NCI-H1436 (cell line): Measurements from ENCODE around the gene IRF5.
"Not testable (repeated sequence)": the region's sequence is repeated elsewhere in the genome, so short reads cannot be mapped to it uniquely, and the experiment has no call there.

Experiments used
- DNase-seq: peaks from one replicate; lab custom pipeline; 2025; lab: John Stamatoyannopoulos, UW

IRF5 gene

DNA sequence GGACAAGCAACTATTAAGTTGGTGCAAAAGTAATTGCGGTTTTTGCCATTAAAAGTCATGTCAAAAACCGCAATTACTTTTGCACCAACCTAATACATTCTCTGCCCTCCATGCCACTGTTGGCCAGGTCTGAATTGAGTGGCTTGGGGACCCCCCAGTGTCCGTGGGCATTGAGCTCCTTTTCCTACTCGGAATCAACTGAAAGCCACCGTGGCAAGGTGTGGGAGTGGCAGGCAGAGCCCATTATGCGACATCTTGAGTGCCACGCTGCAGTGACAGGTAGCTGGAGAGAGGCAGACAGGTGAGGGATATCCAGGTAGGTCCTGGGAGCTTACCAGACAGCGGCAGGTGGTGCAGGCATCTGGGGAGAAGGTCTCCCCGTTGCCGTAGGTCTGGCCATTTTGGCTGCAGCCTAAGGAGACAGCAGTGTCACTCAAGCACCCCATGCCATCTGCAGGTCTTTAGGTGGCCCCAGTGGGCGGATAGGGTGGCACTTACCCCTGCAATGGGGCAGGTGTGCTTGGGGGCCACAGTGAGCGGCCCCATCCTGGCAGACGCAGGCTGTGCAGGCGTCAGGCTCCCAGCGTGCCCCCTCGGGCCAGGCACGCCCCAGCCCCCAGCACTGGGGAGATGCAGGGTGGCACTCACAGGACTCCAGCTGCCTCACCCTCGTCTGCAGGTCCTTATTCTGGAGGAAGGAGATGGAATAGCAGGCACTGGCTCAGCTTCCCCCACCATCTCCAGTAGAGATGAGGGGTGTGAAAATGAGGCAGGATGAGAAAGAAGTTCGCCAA lies 30.8 kb upstream of the IRF5 start:
- no peak for DNase-seq

DNA sequence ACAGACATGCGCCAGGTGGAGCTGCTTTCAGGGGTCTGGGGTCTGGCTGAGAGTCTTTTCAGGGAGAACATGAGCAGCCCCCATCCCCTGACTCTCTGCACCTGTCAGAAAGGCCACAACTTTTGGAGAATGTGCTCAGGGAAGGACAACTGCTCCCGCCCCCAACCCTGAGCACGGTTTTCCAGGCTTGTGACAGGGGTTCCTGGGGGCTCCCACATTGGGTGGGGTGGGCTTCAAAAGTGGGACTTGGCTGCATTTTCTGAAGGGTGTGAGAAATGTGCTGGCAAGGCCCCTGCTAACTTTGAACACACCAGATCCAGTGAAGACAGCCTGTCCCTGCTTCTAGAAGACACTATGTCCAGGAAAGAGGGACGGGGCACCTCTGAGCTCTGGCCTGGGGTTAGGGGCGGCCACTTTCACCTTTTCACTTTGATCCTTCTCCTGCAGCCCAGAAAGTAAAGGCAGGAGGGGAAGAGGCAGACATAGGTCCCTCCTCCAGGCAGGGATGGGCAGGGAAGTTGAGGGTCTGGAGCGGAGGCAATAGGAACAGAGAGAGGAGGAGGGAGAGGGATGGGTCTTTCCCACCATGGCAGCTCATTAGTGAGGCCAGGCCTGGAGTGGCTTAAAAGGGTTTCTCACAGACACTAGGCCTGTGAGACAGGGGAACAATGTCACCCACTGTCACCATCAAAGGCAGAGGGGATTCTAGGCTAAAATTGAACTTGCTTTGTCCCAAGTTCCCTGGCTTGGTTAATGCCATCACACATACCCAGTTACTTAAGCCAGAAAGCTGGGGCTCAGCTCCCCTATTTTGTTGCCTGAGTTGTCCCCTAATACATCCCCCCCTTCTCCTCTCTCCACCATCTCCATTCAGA lies 28.7 kb upstream of the IRF5 start:
- no peak for DNase-seq

DNA sequence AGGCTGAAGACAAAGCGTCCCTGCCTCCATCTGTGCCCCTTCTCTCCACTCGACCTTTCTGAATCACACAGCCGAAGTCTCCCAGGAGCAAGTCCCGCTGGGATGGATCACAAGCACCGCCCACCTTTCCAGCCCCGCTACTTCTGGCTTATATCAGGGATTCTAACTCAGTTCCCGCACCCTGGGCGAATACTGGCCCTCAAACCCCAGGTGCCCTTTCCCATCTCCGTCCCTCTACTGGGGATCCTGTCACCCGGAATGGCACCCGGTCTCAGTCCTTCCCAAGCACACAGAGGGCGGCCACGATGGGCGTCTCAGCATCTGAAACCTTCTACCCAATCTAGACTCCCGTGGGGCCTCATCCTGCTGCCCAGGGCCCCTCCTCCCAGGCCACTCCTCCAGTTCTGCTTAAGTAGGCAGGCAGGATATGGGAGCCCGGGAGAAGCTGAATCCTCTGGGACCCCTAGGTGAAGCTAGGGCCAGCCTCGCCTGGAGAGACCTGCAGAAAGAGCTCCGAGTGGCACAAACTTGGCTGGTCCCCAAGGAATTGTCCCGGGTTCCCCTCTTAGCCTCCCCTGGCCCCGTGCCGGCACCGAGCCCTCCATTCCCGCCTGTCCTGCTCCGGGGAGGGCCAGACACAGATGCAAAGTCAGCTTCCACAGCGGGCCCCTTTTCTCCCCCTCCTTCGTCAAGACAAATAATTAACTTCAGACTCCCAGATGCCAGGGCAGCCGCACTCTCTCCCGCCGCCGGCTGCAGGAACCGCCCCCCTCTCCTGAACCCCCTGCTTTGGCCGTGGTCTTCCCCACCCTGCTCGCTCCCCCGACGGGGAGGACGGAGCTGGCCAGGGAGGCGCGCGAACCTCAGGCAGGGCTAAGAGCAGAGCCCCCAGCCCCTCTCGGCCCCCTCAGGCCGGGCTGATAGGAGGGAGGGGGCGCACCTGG lies 27.8 kb upstream of the IRF5 start:
- DNase-seq = no peak

DNA sequence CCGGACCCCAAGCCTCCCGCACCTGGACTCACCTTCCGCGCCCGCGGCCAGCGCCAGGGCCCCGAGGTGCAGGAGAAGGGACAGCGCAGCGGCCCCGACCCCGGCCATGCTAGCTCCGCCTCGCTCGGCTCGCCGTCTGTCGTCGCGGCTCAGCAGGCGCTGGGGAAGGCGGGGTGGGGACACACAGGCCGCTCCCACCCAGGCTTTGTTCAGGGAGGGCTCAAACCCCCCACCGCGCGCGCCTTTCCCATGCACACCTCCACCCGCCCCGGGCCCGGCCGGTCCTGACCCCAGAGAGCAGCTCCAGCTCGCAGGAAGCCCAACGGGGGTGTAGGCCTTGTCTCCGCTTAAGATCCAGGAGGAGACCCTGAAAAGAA lies 27.2 kb upstream of the IRF5 start, which contains the start of gene KCP:
KCP (minus strand) TSS at position 141 of the 377 bp plus-strand sequence; CDS start at position 108, 33 bp downstream.
- no peak for DNase-seq

DNA sequence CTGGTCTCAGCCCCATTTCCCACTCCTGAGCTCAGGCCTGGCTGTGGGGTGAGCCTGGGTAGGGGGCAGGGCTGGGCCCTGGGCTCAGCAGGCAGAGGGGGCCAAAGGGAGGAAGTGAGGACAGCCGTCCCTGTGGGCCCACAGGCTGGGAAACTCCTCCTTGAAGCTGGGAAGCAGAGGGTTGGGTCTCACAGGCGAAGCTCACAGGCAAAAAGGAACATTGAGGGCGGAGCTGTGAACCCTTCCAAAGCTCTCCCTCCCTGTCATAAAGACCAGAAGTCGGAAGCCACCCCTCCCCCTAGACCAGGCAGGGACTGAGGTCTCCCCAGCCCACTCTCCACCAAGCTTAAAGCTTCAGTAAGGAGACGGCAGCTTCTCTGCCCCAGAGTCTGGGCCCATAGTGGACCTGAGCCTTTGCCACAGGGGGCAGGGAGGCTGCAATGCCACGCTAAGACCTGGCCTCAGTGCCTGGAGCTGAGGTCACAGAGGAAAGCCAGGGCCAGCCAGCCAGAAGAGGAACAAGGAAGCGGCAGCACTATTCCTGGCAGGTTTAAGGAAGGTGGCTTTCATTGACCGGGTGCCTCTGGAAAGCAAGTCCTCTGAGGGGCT lies 26.2 kb upstream of the IRF5 start:
- DNase-seq = no peak

DNA sequence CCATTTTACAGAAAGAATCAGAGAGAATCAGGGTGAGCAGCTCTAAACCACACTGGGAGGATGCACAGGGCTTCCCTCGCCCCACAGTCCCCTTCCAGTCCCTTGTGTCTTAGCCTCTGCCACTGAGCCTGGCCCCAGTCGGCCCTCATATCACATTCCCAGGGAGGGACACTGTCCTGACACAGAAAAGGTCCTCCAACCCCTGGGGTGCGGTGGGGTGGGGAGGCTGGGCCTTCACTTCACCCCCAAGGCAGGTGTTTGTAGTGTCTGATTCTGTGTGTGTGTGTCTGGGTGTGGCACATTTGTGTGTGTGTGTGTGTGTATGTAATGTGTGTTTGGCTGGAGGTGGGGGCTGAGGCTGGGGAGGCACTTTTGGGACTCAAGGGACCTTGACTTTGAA lies 25.4 kb upstream of the IRF5 start:
- no peak for DNase-seq

DNA sequence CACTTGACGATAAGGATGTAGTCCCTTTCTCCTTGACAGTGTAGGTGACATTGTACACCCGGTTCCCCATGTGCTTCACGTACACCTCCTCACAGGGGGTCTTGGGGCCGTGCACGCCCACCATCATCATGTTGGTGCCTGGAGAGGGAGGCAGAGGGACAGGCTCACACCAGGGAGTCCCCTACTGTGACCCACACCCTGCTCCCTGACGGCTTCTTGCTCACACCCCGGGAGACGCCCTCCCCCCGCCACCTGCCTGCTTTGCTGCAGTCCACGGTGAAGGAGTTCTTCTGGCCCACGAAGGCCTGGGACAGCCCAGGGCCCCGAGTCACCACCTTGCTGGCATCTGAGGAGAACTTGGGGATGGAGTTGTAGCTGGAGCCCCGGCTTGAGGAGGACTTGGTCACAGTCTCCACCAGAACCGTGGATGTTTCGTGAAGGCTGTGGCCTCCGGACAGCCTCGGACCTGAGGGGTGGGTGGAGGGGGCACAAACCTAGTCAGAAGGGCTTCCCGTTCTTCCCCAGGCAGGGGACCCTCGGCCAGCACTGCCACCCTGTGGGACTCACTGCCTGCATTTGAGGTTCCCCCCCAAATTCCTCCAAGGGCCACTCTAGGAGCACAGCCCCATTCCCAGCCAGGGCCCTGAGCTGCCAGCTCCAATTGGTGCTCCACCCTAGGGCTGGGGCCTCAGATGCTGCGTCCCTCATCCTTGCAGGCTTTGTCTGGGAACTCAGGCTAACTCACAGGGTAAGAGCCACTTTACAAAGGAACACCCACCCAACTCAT lies 24.8 kb upstream of the IRF5 start:
- DNase-seq = not testable (repeated sequence)

DNA sequence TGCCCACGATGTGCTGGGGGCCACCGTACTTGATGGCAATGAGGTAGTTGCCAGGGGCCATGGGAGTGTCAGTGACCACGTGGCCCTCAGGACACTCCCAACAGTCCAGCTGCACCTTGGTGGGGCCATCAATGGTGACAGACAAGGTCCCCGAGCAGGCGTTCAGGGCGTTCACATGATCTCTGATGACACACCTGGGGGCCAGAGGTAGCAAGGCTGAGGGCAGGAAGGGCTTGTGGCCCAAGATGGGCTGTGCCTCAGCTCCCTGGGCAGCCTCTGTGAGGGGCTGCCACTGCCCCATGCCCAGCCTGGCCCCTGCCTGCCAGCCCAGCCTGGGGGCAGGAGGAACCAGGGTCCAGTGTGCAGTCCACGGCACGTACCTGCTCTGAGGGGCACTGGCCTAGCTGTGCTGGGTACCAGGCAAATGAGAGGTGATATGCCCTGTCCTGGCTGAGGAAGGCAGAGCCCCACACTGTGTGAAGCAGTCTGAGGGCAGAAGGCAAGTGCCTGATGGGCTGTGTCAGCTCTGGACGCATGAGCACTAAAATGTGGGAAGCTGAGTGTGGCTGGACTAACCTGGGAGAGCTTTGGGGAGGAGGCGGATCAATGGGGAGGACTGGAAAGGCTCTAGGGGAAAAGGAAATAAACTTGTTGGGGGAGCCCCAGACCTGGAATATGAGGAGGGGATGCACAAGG lies 23.7 kb upstream of the IRF5 start:
- no peak for DNase-seq

DNA sequence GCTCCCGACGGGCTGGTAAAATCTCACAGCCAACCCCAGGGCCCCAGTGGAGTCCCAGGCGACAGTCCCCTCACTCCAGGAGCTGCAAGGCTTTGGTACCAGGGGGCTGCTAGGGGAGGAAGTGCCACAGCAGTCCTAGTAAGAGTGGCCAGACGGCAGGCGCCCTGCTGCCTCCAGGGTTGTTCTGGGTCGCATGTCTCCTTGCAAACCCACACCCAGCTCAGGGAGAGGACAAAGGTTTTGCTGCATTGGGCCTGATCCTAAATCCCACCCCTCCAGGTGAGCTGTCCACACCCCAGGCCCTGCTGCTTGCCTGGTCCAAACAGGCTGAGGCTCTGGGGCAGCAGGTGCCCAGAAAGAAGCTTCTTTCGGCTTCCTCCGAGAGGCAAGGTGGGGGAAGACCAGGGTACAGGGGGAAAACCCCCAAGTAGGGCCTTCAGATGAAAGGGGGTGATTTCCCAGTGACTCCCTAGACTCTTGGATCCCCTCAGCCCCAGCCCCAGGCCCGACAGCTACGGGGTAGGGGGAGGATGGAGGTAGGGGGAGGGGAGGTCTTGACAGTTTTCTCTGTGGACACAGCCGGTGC lies 23.1 kb upstream of the IRF5 start:
- DNase-seq = no peak

DNA sequence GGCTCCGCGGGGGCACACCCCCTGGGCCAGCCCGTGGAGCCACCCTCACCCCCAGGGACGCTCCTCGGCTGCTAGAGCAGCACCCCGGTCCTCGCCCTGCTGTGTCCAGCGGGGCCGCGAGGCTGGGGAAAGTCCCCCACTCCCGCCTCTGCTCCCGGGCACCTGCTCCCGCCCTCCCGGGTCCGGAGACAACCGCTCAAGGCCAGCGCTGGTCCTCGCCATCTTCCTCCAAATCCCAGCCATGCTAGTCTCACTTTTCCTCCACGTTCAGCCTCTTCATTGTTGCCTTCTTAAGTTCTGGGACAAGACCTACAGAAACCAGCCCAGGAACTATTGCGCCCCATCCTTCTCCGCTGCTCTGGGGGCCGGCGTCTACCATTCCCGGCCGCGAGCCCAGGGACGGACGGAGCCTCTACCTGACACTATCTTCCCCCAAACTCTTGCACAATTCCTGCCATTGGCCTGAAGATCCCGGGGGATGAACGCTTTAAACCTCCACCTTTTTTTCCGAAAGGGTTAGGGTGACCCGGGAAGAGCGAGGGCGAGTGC lies 22.4 kb upstream of the IRF5 start:
- DNase-seq = no peak

DNA sequence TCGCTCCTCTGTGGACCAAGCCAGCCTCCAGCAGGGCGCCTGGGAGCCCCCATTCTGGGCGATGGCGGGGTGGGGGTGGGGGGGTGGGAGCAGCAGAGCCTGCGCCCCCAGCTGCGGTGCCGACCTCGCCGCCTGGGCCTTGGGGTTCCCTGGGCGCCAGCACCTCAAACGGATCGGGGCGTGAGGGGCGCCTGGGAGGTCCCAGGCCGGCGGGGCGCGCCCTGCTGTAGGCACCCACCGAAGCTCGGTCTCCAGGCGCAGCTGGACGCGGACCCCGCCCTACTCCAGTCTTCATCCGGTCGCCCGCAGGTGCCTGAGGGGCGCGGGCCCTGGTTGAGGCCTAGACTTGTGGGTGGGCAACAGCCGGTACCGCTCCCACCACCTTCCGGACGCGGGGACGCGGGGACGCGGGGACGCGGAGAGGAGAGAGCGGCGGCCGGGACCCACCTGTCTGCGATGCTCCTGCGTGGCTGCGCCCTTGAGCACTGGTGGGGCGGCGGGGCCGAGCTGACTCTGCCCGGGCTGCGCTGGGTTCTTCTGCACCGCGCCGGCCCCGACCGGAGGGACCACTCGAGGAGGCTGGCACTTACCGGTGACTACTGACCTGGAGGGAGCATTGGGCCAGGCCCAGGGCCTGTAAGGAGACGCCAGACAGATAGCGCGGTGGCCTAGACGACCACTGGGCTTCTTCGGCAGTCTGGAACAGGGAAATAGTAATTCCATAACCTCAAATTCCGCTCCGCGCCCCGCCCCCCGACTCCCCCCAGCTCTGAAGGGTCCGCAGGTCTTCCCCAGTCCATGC lies 21.7 kb upstream of the IRF5 start:
- DNase-seq = no peak

DNA sequence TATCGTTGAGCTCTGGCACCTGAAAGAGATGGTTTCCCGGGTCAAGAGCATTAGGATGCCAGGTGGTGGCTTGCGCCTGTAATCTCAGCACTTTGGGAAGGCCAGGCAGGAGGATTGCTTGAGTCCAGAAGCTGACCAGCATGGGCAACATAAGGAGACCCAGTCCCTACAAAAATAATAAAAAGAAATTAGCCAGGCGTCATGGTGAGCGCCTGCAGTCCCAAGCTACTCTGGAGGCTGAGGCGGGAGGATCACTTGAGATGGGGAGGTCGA lies 21.1 kb upstream of the IRF5 start:
- DNase-seq = no peak

DNA sequence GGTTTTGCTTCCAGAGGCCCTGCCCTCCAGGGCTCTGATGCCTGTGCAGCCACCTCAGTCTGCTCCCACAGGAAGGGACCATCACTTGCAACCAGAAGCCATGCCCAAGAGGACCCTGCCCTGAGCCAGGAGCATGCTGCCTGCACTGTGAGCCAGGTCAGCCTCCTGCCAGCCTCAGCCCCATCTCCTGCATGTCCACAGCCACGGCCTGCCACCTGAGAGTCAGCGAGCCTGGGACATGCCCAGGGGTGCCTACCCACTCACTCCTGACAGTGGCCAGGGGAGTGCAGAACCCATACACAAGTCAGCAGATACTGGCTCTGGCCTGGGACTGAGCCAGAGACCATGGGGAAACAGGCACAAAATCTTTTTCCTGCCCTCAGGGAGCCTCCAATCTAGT lies 20.6 kb upstream of the IRF5 start:
- DNase-seq = no peak

DNA sequence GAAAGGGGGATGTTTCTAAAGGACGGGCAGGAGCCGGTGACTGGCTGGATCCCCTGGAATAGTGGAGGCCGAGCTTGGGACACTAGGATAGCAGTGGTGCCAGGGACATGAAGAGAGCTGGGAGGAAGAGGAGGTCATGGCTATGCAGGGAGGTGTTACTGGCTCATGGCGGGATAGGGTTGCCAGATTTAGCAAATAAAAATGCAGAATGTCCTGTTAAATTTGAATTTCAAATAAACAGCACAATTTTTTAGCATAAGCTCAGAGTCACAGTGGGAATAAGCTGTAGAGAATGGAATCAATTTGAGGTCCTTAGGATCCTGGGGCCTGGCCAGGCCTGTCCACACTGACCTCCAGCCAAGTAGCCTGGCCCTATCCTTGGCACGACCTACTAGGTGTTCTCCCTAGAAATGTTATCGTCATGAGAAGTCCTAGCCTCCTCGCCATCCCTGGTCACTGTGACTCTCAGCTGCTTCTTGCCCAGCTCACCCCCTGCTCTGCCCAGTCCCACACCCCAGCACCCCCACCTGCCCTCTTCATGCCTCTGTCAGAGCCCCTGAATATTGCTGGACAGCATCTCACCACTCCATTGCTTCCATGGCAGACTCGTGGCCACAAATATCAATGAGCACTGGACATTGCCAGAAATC lies 19.6 kb upstream of the IRF5 start:
- DNase-seq = no peak

DNA sequence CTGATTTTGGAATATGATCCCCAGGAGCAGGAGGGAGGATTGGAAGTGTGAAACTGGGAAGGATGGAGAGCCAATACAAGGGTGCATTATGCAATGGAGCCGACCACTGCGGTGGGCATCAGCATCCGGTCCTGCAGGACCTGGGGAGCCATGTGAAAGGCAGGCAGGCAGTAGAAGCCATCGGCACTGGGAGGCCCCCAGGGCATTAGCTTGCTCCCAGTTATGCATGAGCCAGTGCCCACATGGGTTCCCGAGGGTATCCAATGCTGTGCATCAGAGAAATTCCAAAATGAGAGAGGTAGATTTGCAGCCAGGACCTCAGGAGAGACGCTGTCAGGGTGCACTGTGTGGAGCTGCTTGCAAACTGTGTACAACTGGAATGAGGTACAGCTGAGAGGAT lies 18.5 kb upstream of the IRF5 start:
- no peak for DNase-seq

DNA sequence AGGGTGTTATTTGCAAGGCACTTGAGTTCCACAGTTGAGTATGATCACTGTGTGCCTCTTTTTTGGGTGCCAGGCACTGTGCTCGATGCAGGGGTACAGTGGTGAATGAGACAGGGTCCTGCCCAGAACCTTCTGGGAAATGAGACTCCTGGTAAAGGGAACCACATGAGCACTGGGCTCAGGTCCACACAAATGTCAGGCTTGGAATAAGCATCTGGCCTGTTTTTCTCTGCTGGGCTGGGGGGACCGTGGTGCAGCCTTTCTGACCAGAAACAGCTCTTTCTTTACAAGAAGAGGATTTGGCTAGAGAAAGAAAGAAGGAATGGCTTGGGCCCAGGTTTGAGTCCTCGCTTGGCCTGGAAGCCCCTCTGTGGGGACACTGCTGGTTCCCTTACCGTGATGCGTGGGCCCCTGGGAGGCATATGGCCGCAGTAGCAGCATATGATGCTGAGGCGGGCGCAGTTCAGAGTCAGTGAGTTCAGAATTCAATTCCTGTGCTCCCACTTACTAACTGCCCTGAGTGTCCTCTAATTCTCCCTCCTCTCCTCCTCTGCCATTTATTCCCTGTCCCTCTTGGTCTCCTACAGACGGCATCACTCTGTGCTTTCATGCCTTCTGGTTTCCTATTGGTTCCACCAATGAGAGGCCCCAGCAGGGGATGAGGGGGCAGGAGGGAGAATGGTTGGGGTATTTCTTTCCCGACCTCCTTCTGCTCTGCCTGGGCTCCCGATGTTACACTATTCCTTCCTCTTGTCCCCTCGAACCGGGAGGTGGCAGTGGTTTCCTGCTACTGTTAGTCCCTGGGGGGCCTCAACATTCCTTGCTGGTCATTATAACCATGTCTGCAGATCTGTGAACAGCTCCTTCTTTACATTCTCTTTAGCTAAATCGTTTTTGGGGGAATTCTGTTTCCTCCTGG lies 17.6 kb upstream of the IRF5 start:
- no peak for DNase-seq

DNA sequence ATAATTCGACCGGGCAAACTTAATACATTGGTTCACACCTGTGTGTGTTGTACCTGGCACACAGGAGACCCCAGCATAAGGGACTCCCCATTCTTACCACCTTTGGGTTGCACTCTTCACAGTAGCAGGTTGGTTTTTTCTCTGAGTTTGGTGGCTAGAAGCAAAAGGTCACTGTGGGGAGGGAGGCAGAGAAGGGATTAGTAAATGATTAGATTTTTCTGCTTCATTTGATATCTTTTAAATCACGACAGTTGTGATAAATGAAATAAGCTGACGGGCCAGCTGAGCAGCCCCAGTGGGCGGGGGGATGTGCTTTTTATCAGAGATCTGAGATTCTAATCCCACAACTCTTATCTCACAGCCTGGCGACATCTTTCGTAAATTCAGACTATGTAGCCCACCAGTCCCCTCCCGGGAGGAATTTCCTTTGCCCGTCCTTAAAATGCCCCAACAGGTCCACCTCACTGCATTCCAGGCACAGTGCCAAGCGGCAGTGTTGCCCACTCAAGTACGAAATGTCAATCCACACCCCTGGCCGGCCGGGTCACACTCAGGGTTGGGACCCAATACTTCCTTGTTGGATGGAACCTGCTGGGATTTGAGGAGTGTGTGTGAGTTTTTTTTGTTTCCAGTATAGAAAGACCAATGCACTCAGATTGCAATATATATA lies 16.7 kb upstream of the IRF5 start:
- no peak for DNase-seq
